HTR-8/SVneo (cell line): ENCODE results near the gene FSHR.

Source experiments
- DNase-seq: peaks from one replicate; pipeline ENCODE4 v3.0.0; 2011; ENCODE audit warnings: low spot score, mixed read lengths; ENCODE audit not compliant: insufficient read length
- FAIRE-seq: peaks from 2 replicates; lab custom pipeline; 2011; peaks lifted over from hg19 to GRCh38; lab: Jason Lieb, UNC

Gene FSHR

DNA sequence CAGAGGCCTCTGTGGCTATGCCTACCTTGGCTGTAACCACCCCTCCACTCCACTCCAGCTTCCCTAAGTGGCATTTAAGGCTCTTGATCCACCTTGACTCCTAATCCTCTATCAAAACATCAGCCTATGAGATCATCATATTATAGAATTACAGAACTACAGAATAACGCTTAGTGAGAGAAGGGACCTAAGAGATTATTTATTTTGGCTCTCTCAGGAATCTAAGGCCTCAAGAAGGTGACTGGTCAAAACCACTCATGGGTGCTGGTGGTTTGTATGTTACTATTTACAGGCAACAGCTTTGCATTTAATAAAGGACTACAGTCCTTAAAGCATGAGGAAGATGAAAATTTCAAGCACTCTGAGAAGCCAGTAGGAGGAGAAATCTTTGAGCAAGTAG is 118.8 kb downstream of the FSHR start:
- FAIRE-seq (no peak), DNase-seq (no peak)

DNA sequence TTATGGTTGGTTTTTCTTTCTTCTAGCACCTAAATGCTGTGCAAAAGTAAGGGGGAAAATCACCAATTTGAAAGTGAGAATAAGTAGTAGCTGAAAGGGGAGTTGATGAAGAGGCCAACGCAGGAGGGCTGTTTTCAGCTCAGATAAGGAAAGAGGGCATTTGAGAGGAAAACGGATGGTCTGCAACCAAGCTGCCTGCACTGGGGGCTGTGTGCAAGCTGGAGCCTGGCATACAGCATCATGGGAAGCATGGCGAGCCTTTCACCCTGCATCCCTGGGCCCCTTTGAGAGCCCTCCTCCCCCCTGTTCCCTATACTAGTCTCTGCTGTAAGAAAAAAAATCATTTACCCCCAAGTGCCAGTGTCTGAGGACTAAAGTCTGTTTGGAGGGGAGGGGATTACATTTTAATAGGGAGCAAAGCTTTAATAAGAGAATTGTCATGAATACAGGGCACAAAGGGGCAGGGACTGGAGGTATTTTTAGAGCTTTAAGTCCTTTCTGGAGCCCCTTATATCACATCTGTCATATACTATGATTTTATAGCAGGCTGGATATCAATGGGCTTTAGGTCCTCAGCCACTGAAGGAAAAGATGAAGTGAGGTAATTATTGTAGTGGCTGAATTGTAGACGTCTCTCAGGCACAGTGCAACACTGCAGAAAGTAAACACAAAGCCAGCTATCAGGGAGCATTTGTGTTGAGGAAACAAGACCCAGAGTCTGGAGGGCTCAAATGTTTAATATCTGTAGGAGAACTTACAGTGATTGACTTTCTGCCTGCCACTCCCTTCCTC is 120.7 kb downstream of the FSHR start:
- FAIRE-seq, result no peak
- DNase-seq, result no peak

DNA sequence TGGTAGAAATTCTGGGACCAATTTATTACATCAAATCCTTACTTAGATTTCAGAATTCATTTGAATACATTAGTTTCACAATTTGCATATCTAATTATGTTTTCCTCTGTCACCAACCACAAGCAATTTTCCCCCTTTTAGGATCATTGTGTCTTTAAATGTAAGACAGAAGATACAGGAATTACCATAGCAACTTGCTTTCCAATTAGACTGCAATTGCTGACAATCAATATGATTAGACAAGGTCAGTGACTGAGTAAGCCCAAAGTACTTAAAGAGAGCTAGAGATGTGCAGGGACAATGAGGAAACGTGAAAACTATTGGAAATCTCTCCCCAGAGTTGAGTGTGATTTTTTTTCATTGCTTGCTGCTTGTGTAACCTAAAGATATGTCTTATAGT is 121.4 kb downstream of the FSHR start:
- DNase-seq (no peak), FAIRE-seq (no peak)

DNA sequence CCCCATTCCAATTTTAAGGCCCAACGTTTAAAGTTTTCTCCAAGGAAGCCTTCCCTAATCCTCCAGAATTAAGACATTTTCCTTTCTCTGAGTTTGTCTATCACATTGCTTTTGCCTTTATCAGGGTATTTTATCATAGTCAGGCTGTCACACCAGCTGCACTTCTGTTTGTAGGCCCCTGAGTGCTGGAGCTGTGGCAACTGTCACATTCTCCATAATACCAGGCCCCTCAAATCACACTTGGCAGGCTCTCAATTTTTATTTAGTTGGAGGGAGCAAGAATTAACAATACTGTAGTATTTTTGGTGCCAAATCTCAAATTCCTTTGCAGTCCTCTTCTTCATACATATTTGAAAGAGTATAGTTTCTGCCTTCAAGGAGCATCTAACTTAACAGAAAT is 122.2 kb downstream of the FSHR start:
- FAIRE-seq (no peak), DNase-seq (no peak)

DNA sequence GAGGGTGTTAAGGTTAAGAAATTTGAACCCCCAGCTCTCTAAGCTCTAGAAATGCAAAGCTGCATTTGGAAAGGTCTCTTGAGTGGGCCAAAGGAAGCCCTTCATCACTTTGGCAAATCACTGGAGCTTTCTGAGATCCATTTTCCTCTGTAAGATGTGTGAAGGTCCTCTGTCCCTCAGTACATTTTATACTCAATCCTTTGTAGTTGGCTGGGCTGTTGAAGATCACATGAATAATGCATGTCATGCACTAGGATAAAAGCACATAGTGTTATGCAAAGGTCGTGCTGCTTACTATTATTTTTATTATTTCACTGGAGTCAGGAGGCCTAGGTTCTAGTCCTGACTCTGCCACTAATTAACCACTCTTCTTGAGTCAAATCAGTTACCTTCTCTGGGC is 124.9 kb downstream of the FSHR start:
- FAIRE-seq, result no peak
- no peak for DNase-seq

DNA sequence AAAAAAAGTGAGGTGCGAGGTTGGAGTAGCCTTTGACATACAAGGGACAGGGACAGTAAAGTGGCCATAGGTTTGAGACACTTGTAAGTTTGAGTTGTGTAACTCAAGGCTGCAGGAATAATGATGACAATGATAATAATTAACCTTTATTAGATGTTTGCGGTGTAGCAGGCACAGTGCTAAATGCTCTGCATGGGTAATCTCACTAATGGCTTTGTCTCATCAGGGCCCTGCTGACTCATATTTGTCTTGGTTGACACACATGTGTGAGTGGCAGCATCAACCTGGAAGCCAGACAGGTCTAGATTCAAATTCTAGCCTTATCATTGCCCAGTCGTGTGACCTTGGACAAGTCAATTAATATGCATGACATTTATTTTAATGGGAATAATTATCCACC is 126.2 kb downstream of the FSHR start:
- DNase-seq (no peak), FAIRE-seq (no peak)

DNA sequence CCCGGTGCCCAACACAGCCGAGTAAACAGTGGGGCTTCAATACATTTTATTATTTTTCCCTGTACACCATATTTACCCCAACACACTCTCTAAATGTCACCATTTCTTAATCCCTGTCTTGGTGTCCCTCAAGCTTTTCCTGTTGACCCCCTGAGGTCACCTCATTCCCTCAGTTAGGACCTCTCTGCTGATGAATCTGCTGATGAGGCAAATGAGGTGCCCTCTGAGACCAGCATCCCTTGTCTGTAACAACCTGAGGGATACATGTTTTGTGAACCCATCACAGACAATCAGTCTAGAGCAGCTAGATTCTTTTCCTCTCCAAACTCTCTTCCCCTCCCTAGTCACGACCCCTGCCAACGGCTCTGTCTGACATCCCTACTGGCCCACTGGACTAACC is 127.6 kb downstream of the FSHR start:
- FAIRE-seq (no peak), DNase-seq (no peak)

DNA sequence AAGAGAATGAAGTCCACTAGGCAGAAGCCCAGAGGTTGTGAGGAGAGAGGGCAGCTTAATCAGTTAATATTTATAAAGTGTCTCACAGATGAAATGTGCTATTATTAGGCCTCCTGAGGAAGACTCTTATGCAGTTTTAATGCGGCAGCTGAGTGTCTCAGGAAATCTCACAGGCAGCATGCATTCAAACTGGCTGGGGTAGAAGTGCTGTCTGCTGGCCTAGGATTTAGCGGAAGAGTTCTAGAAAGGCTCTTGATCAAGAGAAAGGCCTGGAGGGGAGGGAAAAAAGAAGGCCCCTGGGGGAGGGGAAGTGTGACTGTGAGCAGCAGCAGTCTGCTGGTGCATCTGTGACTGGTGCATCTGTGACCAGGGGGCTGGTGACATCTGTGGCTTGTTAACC is 133.0 kb downstream of the FSHR start:
- no peak for FAIRE-seq
- DNase-seq, result no peak

DNA sequence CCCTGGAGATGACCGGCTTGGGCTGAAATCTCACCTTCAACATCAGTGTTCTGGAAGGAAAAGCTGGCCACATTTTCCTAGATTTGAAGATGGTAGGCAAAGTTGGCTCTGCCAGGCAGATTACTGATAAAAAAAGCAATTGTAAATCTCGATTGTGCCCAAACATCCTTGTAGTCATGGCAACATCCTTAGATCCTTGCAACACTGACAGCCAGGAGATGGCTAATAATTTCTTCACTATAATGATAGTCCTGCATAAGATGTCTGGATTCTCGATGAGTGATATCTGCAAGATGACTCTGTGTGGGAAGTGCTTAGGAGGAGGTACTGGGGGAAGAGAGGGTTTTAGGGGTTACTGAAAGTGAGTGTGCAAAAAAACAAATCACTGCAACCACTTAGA is 149.1 kb downstream of the FSHR start:
- DNase-seq (no peak), FAIRE-seq (no peak)

DNA sequence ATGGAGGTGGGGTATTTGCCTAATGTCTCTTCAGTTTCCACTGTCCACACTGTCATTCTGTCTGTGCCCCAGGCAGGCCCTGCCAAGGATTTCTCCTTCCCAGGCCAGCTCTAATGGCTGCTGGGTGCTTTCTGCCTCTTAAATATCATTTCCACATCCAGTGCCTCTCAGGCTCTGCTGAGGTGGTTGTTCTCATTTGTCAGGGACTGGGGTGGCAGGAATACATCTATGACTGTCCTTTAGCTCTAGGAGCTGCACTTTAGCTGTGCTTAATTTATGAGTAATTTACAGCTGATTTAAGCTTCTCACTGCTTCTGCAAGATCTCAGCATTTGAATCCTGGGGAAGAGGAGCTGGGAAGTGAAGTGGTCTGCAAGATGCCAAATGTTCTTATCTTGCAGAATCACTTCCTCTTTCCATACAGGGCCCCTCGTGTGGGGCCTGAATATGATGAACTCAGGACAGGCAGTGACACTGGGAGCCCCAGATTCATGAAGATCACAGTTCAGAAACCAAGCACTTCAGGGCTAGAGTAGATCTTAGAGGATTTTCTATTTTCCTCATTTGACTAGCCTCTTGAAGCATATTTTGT is 150.2 kb downstream of the FSHR start:
- FAIRE-seq (no peak), DNase-seq (no peak)

DNA sequence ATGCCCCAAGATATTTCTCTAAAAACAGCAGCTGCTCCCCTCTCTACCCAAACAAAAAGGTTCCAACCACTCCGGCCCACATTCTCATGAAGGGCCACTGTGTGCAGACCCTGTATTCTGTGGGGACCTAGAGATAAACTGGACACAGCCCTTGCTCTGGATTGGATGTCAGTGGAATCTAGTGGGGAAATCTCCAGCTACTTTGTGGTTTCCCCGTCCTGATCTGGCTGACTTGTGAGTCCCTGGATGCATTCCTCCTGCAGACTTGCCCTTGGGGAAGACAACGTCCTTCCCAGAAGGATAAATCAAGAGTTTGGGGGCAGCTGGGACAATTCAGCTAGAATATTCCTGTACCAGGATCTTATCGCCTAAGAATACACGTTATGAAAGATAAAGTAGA is 151.1 kb downstream of the FSHR start:
- no peak for FAIRE-seq
- DNase-seq, result no peak

DNA sequence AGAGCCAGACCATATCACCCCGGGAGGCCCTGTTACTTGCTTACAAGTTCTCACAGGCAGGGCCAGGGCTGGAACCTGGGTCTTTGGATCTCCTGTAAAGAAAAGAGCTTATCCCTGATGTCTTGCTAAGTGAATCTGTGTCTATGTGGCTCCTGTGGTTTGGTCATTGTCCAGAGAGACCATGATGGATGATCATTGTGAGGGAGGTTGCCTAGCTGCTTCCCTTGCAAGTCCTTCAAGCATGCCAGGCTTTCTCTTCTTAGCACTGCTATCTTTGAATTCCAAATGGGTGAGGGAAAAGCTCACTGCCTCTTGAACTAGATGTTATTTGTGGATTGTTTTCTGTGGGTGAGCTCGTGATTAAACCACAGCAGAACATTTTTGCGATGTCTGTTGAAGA is 151.6 kb downstream of the FSHR start:
- DNase-seq (no peak), FAIRE-seq (no peak)

DNA sequence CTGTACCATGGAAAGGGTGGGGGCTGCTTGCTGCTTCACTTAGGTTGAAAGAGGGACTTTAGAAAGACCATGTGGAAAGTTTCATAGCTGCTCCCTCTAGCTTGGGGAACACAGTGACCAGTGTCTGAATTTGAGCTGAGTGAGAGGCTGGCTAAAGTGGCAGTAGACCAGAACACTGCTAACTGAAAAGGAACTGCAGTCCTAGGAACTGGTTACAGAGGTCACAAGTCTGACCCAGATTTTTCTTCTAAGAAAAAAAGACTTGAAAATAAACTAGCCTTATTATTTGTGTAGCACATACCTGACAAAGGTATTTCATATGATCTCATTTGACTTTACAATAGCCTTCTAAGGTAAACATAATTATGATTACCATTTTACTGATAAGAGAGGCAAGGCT is 153.6 kb downstream of the FSHR start:
- FAIRE-seq (no peak), DNase-seq (no peak)

DNA sequence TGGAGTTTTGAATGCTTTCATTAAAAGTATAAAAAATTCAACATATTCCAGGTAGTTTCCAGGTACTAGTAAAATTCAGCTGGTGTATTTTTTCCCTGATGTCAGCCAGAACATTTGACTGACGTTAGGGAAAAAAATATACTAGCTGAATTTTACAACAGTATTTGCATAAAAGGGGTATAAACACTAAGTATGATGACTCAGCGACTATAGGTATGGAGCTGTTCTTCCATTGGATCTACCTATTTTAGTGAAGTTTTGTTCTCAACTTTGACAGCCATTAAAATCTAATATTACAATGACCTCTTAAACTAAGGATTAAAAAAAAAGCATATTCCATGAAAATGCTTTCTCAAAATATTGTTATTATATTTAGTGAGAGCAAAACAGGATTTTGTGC is 155.9 kb downstream of the FSHR start:
- no peak for DNase-seq
- FAIRE-seq, result no peak

DNA sequence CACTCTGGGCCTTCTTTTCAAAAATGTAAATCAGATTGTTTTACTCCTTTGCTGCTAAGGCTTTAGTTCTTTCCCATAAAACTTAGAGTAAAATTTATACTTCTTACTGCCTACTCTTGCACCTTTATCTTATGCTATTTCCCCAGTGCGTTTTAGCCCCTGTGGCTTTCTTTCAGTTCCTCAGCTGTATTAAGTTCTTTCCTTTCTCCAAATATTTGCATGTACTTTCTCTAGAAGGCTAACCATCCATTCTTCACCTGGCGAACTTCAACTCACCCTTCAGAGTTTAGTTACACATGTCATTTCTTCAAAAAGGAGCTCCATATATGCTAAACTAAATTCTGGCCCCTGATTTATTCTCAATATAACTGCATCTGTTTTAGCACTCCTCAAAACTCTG is 160.7 kb downstream of the FSHR start:
- FAIRE-seq (no peak), DNase-seq (no peak)

DNA sequence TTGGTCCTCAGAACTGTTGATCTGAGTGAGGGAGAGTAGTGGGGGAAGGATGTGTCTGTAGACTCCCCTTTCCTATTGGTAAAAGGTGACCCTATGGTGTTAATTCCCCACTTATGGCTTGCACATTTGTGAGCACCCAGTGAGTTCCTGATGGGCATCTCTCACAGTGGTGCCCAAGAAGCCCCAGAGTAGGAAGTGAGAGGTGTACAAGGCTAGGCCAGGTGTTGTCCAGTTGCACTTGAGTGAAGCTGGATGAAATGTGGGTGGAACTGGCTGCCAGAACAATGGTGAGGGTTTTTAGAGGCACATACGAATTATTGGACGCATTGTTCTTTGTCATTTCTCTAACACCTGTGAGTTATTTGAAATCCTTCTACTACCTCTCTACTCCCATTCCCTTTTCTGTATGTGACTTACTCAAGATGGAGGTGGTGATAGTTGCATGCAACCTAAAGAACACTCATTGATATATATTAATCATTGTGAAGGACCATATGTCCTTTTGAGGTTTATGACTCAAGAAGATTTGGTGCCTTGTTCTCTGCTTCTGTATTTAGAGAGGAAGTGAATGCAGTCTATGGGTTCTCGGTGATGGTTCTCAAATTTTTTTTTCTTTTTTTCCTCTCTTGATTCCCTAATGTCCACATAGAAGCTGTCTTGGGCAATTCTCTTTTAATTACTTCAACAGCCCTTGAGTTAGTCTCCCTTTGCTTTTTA is 162.7 kb downstream of the FSHR start:
- DNase-seq, result no peak
- FAIRE-seq, result no peak

DNA sequence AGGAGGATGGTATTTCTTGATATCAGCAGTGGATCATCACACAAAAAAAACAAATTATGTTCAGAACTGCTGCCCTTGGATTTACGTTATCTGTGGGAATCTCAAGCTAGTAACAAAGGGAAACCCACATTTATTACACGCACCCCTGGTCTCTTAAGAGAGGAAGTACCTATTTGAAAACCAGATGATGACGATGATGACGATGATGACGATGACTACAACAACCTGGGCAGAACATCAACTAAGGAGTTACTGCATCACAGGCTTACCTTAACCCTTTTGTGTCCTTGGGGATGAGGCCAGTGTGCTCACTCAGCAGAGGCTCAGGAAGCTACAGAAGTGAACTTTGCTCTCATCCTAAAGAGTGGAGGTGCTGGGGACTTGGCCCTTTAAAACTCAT is 169.4 kb downstream of the FSHR start:
- DNase-seq, result no peak
- no peak for FAIRE-seq

DNA sequence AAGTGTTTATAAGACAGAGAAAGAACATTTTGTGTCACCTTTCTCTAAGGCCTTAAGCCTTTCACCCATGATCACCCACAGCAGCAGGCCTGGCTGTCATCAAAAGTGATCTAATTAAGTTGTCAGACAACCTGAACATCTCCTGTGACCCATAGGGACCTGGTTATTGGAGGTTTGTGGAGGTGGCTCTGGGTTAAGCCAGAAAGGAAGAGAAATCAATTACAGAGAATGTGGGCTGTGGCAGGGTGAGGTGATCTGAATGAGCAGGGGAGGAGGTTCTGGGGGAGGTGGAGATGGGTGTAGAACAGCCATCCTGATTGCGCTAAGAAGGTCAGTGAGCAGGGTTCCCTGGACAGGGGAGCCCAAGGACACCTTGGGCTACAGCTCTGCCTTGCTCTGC is 170.8 kb downstream of the FSHR start:
- FAIRE-seq (no peak), DNase-seq (no peak)

DNA sequence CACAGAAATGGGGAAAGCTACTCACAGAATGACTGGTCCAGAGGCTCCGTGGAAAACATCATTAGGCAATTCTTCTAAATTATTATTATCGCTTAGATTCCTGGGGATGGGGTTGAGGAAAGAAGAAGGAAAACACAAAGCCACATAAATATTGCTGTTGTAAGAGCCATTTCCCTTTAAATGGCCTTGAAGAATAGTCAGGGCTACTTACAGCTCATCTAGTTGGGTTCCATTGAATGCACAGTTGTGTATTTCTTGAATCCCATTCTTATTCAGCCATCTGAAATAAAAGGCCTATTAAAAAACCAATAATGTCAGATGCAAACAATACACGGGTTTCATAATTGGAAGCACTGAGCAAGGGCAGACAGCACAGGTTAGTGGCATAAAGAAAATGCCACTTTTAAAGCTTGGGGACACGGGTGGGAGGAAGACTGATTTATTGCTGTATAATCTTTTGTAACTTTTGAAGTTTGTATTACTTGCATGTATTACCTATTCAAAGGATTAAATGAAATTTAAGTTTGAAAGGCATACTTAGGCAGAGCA is 171.4 kb downstream of the FSHR start:
- DNase-seq (no peak), FAIRE-seq (no peak)

DNA sequence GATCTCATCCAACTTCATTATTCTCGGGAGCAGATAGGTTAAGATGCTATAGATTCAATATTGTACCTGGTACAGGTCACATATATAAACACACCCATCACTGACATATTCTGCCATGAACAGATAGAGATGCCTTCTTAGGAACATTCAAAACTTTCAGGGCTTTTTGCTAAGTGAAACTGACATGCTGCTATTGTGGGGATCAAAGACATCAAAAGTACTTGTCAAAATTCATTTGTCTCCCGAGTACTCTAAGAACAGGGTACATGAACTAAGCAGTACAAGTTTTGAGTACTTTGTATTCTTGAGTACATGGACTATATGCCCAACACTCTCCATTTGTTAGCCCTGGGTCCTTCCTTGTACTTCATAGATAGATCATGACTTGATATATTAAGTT is 173.5 kb downstream of the FSHR start:
- FAIRE-seq (no peak), DNase-seq (no peak)

DNA sequence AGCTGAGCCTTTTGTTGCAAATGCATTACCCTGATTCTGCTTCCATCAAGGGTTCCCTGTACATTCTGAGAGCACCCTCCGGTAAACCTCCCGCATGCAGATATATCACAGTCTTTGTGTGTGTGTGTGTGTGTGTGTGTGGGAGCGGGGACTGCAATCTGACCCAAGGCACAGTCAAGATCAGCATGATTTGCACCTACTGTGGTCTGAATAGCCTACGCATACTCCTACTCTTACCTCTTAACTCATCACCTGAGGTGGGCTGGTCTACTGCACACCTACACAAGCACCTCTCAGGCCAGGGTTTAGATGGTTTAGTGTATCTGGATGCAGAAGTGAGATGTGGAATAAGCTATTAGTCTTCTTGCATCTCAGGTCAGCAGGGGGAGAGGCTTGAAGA is 174.6 kb downstream of the FSHR start:
- FAIRE-seq, result no peak
- DNase-seq, result no peak
